ENCODE measurements around the gene WDR6.

WDR6 gene

DNA sequence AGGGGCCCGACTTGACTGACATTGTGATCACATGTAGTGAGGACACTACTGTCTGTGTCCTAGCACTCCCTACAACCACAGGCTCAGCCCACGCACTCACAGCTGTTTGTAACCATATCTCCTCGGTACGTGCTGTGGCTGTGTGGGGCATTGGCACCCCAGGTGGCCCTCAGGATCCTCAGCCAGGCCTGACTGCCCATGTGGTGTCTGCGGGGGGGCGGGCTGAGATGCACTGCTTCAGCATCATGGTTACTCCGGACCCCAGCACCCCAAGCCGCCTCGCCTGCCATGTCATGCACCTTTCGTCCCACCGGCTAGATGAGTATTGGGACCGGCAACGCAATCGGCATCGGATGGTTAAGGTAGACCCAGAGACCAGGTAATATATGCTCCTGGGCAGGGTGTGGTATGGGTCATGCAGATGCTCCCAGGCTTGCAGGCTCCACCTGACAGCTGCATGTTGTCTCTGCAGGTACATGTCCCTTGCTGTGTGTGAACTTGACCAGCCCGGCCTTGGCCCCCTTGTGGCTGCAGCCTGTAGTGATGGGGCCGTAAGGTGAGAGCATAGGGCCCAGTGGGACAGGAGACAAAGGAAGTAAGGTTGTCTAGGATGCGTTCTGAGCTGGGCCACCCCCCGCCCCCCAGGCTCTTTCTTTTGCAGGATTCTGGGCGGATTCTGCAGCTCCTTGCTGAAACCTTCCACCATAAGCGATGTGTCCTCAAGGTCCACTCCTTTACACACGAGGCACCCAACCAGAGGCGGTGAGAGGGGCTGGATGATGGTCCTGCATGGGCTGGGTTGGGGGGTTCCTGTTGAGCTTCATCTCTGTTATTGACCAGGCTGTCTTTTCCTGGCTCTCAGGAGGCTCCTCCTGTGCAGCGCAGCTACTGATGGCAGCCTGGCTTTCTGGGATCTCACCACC is 6.8 kb downstream of the WDR6 start:
- 0 out of 3 replicates have a peak, but pooled peaks have one; percentile 15 for ATAC-seq (ENCODE audit: insufficient read depth, low read depth)
- Histone ChIP-seq H3K36me3 (ENCODE audit: insufficient read depth, low read length) (peaks cover 62% of the 10 kb centered on the region), H3K4me2 (ENCODE audit: insufficient read depth, low read length) (no peak overlapping the region)

GRCh38 chr3:49015072-49015471 is 7.9 kb downstream of the WDR6 start:
- TF ChIP-seq, protein P1, sequence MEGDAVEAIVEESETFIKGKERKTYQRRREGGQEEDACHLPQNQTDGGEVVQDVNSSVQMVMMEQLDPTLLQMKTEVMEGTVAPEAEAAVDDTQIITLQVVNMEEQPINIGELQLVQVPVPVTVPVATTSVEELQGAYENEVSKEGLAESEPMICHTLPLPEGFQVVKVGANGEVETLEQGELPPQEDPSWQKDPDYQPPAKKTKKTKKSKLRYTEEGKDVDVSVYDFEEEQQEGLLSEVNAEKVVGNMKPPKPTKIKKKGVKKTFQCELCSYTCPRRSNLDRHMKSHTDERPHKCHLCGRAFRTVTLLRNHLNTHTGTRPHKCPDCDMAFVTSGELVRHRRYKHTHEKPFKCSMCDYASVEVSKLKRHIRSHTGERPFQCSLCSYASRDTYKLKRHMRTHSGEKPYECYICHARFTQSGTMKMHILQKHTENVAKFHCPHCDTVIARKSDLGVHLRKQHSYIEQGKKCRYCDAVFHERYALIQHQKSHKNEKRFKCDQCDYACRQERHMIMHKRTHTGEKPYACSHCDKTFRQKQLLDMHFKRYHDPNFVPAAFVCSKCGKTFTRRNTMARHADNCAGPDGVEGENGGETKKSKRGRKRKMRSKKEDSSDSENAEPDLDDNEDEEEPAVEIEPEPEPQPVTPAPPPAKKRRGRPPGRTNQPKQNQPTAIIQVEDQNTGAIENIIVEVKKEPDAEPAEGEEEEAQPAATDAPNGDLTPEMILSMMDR (IDR thresholded peaks at IDR 0.05; ENCODE audit: borderline replicate concordance, extremely low read depth, low read length, poor library complexity, severe bottlenecking) = no peak
- no peak for TF ChIP-seq EZH2 (IDR thresholded peaks at IDR 0.05; ENCODE audit: borderline replicate concordance, low read depth, low read length, severe bottlenecking)
- Histone ChIP-seq H3K9me3 (ENCODE audit: insufficient read depth, low read length, severe bottlenecking) (no peaks in the 10 kb centered on the region), H4K20me1 (ENCODE audit: insufficient read depth, low read length) (peaks cover 72% of the 10 kb centered on the region), H3K27me3 (ENCODE audit: insufficient read depth, low read length, poor library complexity) (no peaks in the 10 kb centered on the region), H3K4me2 (ENCODE audit: insufficient read depth, low read length) (no peak overlapping the region), H2AFZ (ENCODE audit: low read depth, low read length) (no peak overlapping the region), H3K27ac (ENCODE audit: low read length) (no peak overlapping the region), H3K79me2 (ENCODE audit: insufficient read depth, low read length) (peaks cover 45% of the 10 kb centered on the region), H3K4me3 (ENCODE audit: low read depth in 1 of 2, low read length in 2 of 2) (no peak overlapping the region), H3K36me3 (ENCODE audit: insufficient read depth, low read length) (peaks cover 58% of the 10 kb centered on the region), H3K9ac (ENCODE audit: low read depth, low read length) (no peak overlapping the region), H3K4me1 (ENCODE audit: insufficient read depth, low read length) (peaks cover 30% of the 10 kb centered on the region)
- no peak for DNase-seq
- ATAC-seq (ENCODE audit: insufficient read depth, low read depth) = no peak

More for the DNA sequence above, 6.8 kb downstream of the WDR6 start:
- H3K9ac ChIP-seq (ENCODE audit: low read depth, low read length) = no peak overlapping the region
- TF ChIP-seq EZH2 (IDR thresholded peaks at IDR 0.05; ENCODE audit: borderline replicate concordance, low read depth, low read length, severe bottlenecking) = no peak
- TF ChIP-seq, protein P1 (IDR thresholded peaks at IDR 0.05; ENCODE audit: borderline replicate concordance, extremely low read depth, low read length, poor library complexity, severe bottlenecking) = peak; percentile 60
- H3K9me3 ChIP-seq (ENCODE audit: insufficient read depth, low read length, severe bottlenecking) = no peaks in the 10 kb centered on the region
- H2AFZ ChIP-seq (ENCODE audit: low read depth, low read length) = no peak overlapping the region
- no peak for DNase-seq
- H4K20me1 ChIP-seq (ENCODE audit: insufficient read depth, low read length) = peaks cover 82% of the 10 kb centered on the region
- H3K27me3 ChIP-seq (ENCODE audit: insufficient read depth, low read length, poor library complexity) = no peaks in the 10 kb centered on the region
- peaks cover 26% of the 10 kb centered on the region for H3K4me1 ChIP-seq (ENCODE audit: insufficient read depth, low read length)
- H3K4me3 ChIP-seq (ENCODE audit: low read depth in 1 of 2, low read length in 2 of 2) = no peak overlapping the region
- peaks cover 50% of the 10 kb centered on the region for H3K79me2 ChIP-seq (ENCODE audit: insufficient read depth, low read length)
- no peak overlapping the region for H3K27ac ChIP-seq (ENCODE audit: low read length)

GRCh38 chr3:49015765-49016164 is 8.6 kb downstream of the WDR6 start:
- Histone ChIP-seq H3K4me3 (ENCODE audit: low read depth in 1 of 2, low read length in 2 of 2) (no peak overlapping the region), H3K36me3 (ENCODE audit: insufficient read depth, low read length) (peaks cover 58% of the 10 kb centered on the region), H3K27ac (ENCODE audit: low read length) (no peak overlapping the region), H3K9ac (ENCODE audit: low read depth, low read length) (no peak overlapping the region), H3K4me2 (ENCODE audit: insufficient read depth, low read length) (no peak overlapping the region), H3K4me1 (ENCODE audit: insufficient read depth, low read length) (peaks cover 37% of the 10 kb centered on the region), H2AFZ (ENCODE audit: low read depth, low read length) (no peak overlapping the region), H3K27me3 (ENCODE audit: insufficient read depth, low read length, poor library complexity) (no peaks in the 10 kb centered on the region), H3K9me3 (ENCODE audit: insufficient read depth, low read length, severe bottlenecking) (no peaks in the 10 kb centered on the region), H4K20me1 (ENCODE audit: insufficient read depth, low read length) (peaks cover 68% of the 10 kb centered on the region), H3K79me2 (ENCODE audit: insufficient read depth, low read length) (peaks cover 47% of the 10 kb centered on the region)
- DNase-seq (no peak), ATAC-seq (ENCODE audit: insufficient read depth, low read depth) (no peak)
- no peak for TF ChIP-seq EZH2 (IDR thresholded peaks at IDR 0.05; ENCODE audit: borderline replicate concordance, low read depth, low read length, severe bottlenecking)
- TF ChIP-seq, protein P1 (IDR thresholded peaks at IDR 0.05; ENCODE audit: borderline replicate concordance, extremely low read depth, low read length, poor library complexity, severe bottlenecking) = no peak
